Astrocyte (in vitro differentiated cells and primary cell): ENCODE data around the gene TFAP2A.

Experiments used
- EZH2 ChIP-seq: IDR thresholded peaks from 2 replicates; pipeline ENCODE4 v1.6.1; 2012; ENCODE audit warnings: mild to moderate bottlenecking, low read length, inconsistent platforms; ENCODE audit not compliant: insufficient read depth
- TF ChIP-seq, protein P1 (sequence below): IDR thresholded peaks from 2 replicates; pipeline ENCODE4 v1.5.1; 2011; ENCODE audit warnings: low read depth, mild to moderate bottlenecking, inconsistent platforms, low read length, moderate library complexity; ENCODE audit not compliant: insufficient read depth

DNA sequence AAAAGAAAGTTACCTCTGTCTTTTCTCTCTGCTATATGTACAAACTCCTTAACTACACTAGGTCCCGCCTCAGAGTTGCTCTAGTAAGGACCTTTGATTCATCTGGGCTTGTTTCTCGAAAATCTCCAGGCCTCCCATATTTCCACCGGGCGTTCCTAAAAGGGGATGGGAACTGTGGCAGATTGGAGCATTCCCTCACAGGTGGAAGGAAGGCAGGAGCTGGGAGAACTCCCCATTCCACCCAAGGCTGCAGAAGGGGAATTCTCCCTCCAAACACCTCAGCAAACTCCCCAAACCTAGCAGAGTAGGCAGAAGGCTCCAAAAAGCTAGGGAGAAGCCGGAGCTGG lies 1.6 kb upstream of the TFAP2A start:
- TF ChIP-seq, protein P1, sequence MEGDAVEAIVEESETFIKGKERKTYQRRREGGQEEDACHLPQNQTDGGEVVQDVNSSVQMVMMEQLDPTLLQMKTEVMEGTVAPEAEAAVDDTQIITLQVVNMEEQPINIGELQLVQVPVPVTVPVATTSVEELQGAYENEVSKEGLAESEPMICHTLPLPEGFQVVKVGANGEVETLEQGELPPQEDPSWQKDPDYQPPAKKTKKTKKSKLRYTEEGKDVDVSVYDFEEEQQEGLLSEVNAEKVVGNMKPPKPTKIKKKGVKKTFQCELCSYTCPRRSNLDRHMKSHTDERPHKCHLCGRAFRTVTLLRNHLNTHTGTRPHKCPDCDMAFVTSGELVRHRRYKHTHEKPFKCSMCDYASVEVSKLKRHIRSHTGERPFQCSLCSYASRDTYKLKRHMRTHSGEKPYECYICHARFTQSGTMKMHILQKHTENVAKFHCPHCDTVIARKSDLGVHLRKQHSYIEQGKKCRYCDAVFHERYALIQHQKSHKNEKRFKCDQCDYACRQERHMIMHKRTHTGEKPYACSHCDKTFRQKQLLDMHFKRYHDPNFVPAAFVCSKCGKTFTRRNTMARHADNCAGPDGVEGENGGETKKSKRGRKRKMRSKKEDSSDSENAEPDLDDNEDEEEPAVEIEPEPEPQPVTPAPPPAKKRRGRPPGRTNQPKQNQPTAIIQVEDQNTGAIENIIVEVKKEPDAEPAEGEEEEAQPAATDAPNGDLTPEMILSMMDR: no peak
- no peak for TF ChIP-seq EZH2
